HepG2 (cell line): ENCODE measurements around the gene ECHDC1. TPM values are rescaled to one million over a fixed set of nuclear protein-coding genes. Genes with fewer than 3 reads are reported as not detected.
A peak's percentile ranks its signal among the peaks of the same experiment; 100 is the strongest.

Experiments used
- ARHGAP35 ChIP-seq: sonication (generic); formaldehyde crosslinking; IDR thresholded peaks from 2 replicates; pipeline ENCODE4 v1.9.0; 2022; ENCODE audit warnings: mild to moderate bottlenecking, inconsistent platforms, moderate library complexity, missing genetic modification reagents, borderline replicate concordance
- ARID2 ChIP-seq: sonication (generic); formaldehyde crosslinking; IDR thresholded peaks from 2 replicates; pipeline ENCODE4 v1.8.1; 2022; ENCODE audit warnings: mild to moderate bottlenecking, missing genetic modification reagents, borderline replicate concordance
- ATAD3A ChIP-seq: sonication (generic); formaldehyde crosslinking; IDR thresholded peaks from 2 replicates; pipeline ENCODE4 v1.4.0; 2020; ENCODE audit warnings: missing genetic modification reagents
- ATRX ChIP-seq: sonication (generic); formaldehyde crosslinking; IDR thresholded peaks from 2 replicates; pipeline ENCODE4 v1.4.0; 2020; ENCODE audit warnings: missing genetic modification reagents, borderline replicate concordance
- BCL6 ChIP-seq: IDR thresholded peaks from 2 replicates; pipeline ENCODE4 v1.6.1; 2016; ENCODE audit warnings: missing genetic modification reagents, missing compliant biosample characterization
- ESRRA ChIP-seq: sonication (generic); formaldehyde crosslinking; IDR thresholded peaks from 2 replicates; pipeline ENCODE4 v1.5.1; 2020; ENCODE audit warnings: mild to moderate bottlenecking, low read depth, missing genetic modification reagents
- GFI1 ChIP-seq: sonication (generic); formaldehyde crosslinking; IDR thresholded peaks from 2 replicates; pipeline ENCODE4 v1.5.0; 2020; ENCODE audit warnings: missing genetic modification reagents, mild to moderate bottlenecking, borderline replicate concordance
- HNF4A ChIP-seq: sonication (generic); formaldehyde crosslinking; IDR thresholded peaks from 2 replicates; pipeline ENCODE4 v1.4.0; 2020; ENCODE audit warnings: missing genetic modification reagents
- IKZF4 ChIP-seq: sonication (generic); formaldehyde crosslinking; IDR thresholded peaks from 2 replicates; pipeline ENCODE4 v1.5.1; 2020; ENCODE audit warnings: borderline replicate concordance, mild to moderate bottlenecking, low read depth, missing genetic modification reagents; ENCODE audit errors: not compliant biosample characterization
- MLX ChIP-seq: IDR thresholded peaks from 2 replicates; pipeline ENCODE4 v1.6.1; 2016
- RBFOX2 ChIP-seq: fragments of 200-400 bp; formaldehyde crosslinking; IDR thresholded peaks from 2 replicates; pipeline ENCODE4 v1.6.1; 2017; ENCODE audit warnings: low read depth, mild to moderate bottlenecking, low read length
- SRF ChIP-seq: IDR thresholded peaks from 2 replicates; pipeline ENCODE4 v1.6.1; 2011; ENCODE audit warnings: mild to moderate bottlenecking, low read depth, low read length, moderate library complexity
- SYNCRIP ChIP-seq: fragments of 200-400 bp; formaldehyde crosslinking; IDR thresholded peaks from 2 replicates; pipeline ENCODE4 v1.6.1; 2018; ENCODE audit warnings: mild to moderate bottlenecking, low read depth, low read length; ENCODE audit not compliant: insufficient read depth
- TAF1 ChIP-seq: sonication (generic); formaldehyde crosslinking; IDR thresholded peaks from 2 replicates; pipeline ENCODE4 v1.4.0; 2020; ENCODE audit warnings: missing genetic modification reagents
- TEAD3 ChIP-seq: optimal IDR thresholded peaks from 2 replicates; pipeline ENCODE3; 2016; ENCODE audit warnings: borderline replicate concordance
- TRAFD1 ChIP-seq: sonication (generic); formaldehyde crosslinking; IDR thresholded peaks from 2 replicates; pipeline ENCODE4 v1.5.1; 2020; ENCODE audit warnings: missing genetic modification reagents, mild to moderate bottlenecking, borderline replicate concordance
- U2AF1 ChIP-seq: fragments of 200-400 bp; formaldehyde crosslinking; optimal IDR thresholded peaks from 2 replicates; pipeline ENCODE3; 2017; ENCODE audit warnings: mild to moderate bottlenecking, low read depth, low read length
- XBP1 ChIP-seq: sonication (generic); formaldehyde crosslinking; IDR thresholded peaks from 2 replicates; pipeline ENCODE4 v1.5.0; 2020; ENCODE audit warnings: missing genetic modification reagents
- ZNF33A ChIP-seq: sonication (generic); formaldehyde crosslinking; IDR thresholded peaks from 2 replicates; pipeline ENCODE4 v1.5.1; 2020; ENCODE audit warnings: missing genetic modification reagents, mild to moderate bottlenecking, moderate library complexity, borderline replicate concordance
- ZNF446 ChIP-seq: sonication (generic); formaldehyde crosslinking; IDR thresholded peaks from 2 replicates; pipeline ENCODE4 v1.5.0; 2020; ENCODE audit warnings: mild to moderate bottlenecking, missing genetic modification reagents
- ZNF496 ChIP-seq: sonication (generic); formaldehyde crosslinking; IDR thresholded peaks from 2 replicates; pipeline ENCODE4 v1.8.1; 2023; ENCODE audit warnings: mild to moderate bottlenecking, moderate library complexity, missing genetic modification reagents; ENCODE audit not compliant: insufficient replicate concordance
- ZNF816 ChIP-seq: sonication (generic); formaldehyde crosslinking; IDR thresholded peaks from 2 replicates; pipeline ENCODE4 v1.8.0; 2022; ENCODE audit warnings: missing genetic modification reagents, mild to moderate bottlenecking, borderline replicate concordance
- polyA plus RNA-seq, 8 experiments: library from polyadenylated mRNA; depleted of rRNA in 3 of 8; stranded (reverse) in 7 of 8; unstranded in 1 of 8; fragments of >200 nt; fragmentation: Illumina TruSeq in 4 of 8; extraction: Trizol in 4 of 8; gene quantifications; 2 replicates each; pipeline versions ENCODE4 v1.2.1 to v1.2.3, GENCODE V29; 2011 to 2016; ENCODE audit warnings: low read depth in 4 of 8, missing spikeins in 1 of 8, mixed read lengths in 1 of 8; ENCODE audit not compliant: insufficient read depth in 1 of 8
- total RNA-seq, 5 experiments: library from RNA; depleted of rRNA; stranded (reverse); fragments of >200 nt; fragmentation: Illumina TruSeq; extraction: Trizol; gene quantifications; 2 replicates each; pipeline ENCODE4 v1.2.3, GENCODE V29; 2016; ENCODE audit warnings: low read depth in 1 of 5
- TF ChIP-seq, protein P1 (sequence below): sonication (generic); formaldehyde crosslinking; IDR thresholded peaks from 2 replicates; pipeline ENCODE4 v1.4.0; 2020; ENCODE audit warnings: missing genetic modification reagents, borderline replicate concordance
- TF ChIP-seq, protein P2 (sequence below): sonication (generic); formaldehyde crosslinking; IDR thresholded peaks from 2 replicates; pipeline ENCODE4 v1.4.0; 2020; ENCODE audit warnings: missing genetic modification reagents

The ECHDC1 gene
- total and polyA plus RNA-seq, 2 of the 13 experiments (the other 11 are each of a cell fraction or from before 2014, with no cell fraction given): 32.8 to 98.1 TPM

DNA sequence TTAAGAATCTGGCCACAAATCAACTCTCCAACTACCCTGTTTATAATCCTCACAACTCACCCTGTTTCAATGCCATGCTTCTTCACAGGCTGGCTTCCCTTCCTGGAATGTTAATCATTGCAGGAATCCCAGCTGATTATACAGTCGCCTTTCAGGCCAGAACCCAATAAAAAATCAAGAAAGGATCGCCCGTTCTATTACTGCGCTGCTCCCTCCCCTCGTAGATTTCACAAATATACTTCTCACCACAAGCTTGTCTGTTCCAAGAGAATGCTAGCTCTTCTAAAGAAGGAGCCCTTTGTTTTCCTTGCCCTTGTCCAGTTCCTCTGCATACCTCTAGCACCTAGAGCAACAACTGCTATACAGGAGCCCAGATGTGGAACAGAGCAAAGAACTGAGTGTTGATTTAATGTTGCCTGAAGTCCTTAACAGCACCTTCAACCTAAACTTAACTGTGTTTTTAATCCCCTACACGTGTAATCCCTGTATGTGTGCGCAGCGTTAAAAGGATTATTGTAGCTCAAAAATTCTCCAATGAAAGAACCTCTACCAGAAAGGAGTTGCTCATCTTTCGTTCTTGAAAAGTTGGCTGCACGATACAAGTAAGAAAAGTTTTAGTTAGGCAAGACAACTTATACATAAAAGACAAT is 988 bp downstream of the ECHDC1 start (continued):
- TF ChIP-seq TAF1: no peak
- no peak for TF ChIP-seq ZNF446 (CRISPR knock-in tag)
- no peak for TF ChIP-seq TRAFD1 (CRISPR knock-in tag)
- TF ChIP-seq GFI1: no peak
- no peak for TF ChIP-seq XBP1 (CRISPR knock-in tag)
- no peak for TF ChIP-seq ARID2 (CRISPR knock-in tag)
- TF ChIP-seq U2AF1: no peak
- TF ChIP-seq ZNF496 (CRISPR knock-in tag): no peak
- no peak for TF ChIP-seq RBFOX2
- no peak for TF ChIP-seq HNF4A (CRISPR knock-in tag)
- peak; percentile 95 for TF ChIP-seq TEAD3 (CRISPR knock-in tag)
- TF ChIP-seq ATAD3A: no peak
- TF ChIP-seq BCL6: no peak; the same call in 1 of the 2 replicates
- no peak for TF ChIP-seq SRF
- TF ChIP-seq MLX (CRISPR knock-in tag): no peak
- no peak for TF ChIP-seq ESRRA
- no peak for TF ChIP-seq IKZF4 (CRISPR knock-in tag)
- TF ChIP-seq ZNF33A (CRISPR knock-in tag): no peak
- TF ChIP-seq, protein P1, sequence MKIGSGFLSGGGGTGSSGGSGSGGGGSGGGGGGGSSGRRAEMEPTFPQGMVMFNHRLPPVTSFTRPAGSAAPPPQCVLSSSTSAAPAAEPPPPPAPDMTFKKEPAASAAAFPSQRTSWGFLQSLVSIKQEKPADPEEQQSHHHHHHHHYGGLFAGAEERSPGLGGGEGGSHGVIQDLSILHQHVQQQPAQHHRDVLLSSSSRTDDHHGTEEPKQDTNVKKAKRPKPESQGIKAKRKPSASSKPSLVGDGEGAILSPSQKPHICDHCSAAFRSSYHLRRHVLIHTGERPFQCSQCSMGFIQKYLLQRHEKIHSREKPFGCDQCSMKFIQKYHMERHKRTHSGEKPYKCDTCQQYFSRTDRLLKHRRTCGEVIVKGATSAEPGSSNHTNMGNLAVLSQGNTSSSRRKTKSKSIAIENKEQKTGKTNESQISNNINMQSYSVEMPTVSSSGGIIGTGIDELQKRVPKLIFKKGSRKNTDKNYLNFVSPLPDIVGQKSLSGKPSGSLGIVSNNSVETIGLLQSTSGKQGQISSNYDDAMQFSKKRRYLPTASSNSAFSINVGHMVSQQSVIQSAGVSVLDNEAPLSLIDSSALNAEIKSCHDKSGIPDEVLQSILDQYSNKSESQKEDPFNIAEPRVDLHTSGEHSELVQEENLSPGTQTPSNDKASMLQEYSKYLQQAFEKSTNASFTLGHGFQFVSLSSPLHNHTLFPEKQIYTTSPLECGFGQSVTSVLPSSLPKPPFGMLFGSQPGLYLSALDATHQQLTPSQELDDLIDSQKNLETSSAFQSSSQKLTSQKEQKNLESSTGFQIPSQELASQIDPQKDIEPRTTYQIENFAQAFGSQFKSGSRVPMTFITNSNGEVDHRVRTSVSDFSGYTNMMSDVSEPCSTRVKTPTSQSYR: no peak
- no peak for TF ChIP-seq ZNF816 (CRISPR knock-in tag)
- TF ChIP-seq ATRX (CRISPR knock-in tag): no peak
- TF ChIP-seq, protein P2, sequence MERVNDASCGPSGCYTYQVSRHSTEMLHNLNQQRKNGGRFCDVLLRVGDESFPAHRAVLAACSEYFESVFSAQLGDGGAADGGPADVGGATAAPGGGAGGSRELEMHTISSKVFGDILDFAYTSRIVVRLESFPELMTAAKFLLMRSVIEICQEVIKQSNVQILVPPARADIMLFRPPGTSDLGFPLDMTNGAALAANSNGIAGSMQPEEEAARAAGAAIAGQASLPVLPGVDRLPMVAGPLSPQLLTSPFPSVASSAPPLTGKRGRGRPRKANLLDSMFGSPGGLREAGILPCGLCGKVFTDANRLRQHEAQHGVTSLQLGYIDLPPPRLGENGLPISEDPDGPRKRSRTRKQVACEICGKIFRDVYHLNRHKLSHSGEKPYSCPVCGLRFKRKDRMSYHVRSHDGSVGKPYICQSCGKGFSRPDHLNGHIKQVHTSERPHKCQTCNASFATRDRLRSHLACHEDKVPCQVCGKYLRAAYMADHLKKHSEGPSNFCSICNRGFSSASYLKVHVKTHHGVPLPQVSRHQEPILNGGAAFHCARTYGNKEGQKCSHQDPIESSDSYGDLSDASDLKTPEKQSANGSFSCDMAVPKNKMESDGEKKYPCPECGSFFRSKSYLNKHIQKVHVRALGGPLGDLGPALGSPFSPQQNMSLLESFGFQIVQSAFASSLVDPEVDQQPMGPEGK (CRISPR knock-in tag): no peak
- no peak for TF ChIP-seq SYNCRIP
- no peak; the same call in 1 of the 2 replicates for TF ChIP-seq ARHGAP35 (CRISPR knock-in tag)
